Chondrocyte (in vitro differentiated cells): Measurements from ENCODE around the gene DYNLT2. TPM values are rescaled to one million over a fixed set of nuclear protein-coding genes. Genes with fewer than 3 reads are reported as not detected.

Experiments
- DNase-seq: peaks from one replicate; pipeline ENCODE4 v3.0.0; 2021; ENCODE audit warnings: mixed read lengths, low spot score
- H3K27ac Mint-ChIP-seq: one replicate; pipeline ENCODE4 v1.8.0; 2021; ENCODE audit warnings: mild to moderate bottlenecking, moderate library complexity, mixed read lengths; ENCODE audit not compliant: unreplicated experiment
- H3K27me3 Mint-ChIP-seq: 2 replicates; pipeline ENCODE4 v1.8.0; 2021; ENCODE audit warnings: low read depth, mixed read lengths
- H3K36me3 Mint-ChIP-seq: 2 replicates; pipeline ENCODE4 v1.8.0; 2021; ENCODE audit warnings: low read depth, mixed read lengths
- H3K4me1 Mint-ChIP-seq: 2 replicates; pipeline ENCODE4 v1.8.0; 2021; ENCODE audit warnings: low read depth, mild to moderate bottlenecking, mixed read lengths
- H3K4me3 Mint-ChIP-seq: one replicate; pipeline ENCODE4 v1.8.0; 2021; ENCODE audit warnings: mild to moderate bottlenecking, moderate library complexity, mixed read lengths; ENCODE audit not compliant: unreplicated experiment
- H3K9me3 Mint-ChIP-seq: 2 replicates; pipeline ENCODE4 v1.8.0; 2021; ENCODE audit warnings: low read depth, mixed read lengths
- total RNA-seq: library from RNA; stranded (reverse); gene quantifications from 3 replicates; pipeline ENCODE4 v1.2.1, GENCODE V29; 2021
- TF ChIP-seq, protein P1 (sequence below): fragments of 200-600 bp; sonication (generic); IDR thresholded peaks from 2 replicates; pipeline ENCODE4 v1.5.0; 2021; ENCODE audit warnings: antibody characterized with exemption, mild to moderate bottlenecking, moderate library complexity

Gene DYNLT2
- total RNA-seq, 1 donor from 2014 or later: 0.85 TPM

DNA sequence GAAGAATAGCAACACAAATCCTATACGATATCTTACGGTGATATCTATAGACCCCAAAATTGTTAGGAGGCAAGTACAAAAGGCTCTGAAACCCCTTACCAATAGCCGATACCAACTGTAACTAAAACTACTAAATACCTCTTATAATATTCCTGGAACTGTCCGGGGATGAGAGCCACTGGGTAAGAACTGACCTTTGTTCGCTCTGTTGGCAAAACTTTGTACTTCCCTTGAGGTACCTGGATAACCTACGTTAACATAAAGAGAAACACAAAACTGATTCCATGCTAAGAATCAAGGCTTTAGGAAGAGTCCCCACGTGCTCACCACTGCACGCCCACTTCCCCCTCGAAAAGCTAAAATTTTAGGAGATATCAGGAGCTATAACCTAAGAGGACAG is 36.8 kb downstream of the DYNLT2 start:
- H3K27me3 Mint-ChIP-seq: no peaks in the 10 kb centered on the region
- H3K36me3 Mint-ChIP-seq: peaks cover 23% of the 10 kb centered on the region
- peaks cover 5% of the 10 kb centered on the region for H3K4me1 Mint-ChIP-seq
- no peak overlapping the region for H3K4me3 Mint-ChIP-seq
- H3K27ac Mint-ChIP-seq: no peak overlapping the region
- no peaks in the 10 kb centered on the region for H3K9me3 Mint-ChIP-seq
- DNase-seq: no peak
- TF ChIP-seq, protein P1, sequence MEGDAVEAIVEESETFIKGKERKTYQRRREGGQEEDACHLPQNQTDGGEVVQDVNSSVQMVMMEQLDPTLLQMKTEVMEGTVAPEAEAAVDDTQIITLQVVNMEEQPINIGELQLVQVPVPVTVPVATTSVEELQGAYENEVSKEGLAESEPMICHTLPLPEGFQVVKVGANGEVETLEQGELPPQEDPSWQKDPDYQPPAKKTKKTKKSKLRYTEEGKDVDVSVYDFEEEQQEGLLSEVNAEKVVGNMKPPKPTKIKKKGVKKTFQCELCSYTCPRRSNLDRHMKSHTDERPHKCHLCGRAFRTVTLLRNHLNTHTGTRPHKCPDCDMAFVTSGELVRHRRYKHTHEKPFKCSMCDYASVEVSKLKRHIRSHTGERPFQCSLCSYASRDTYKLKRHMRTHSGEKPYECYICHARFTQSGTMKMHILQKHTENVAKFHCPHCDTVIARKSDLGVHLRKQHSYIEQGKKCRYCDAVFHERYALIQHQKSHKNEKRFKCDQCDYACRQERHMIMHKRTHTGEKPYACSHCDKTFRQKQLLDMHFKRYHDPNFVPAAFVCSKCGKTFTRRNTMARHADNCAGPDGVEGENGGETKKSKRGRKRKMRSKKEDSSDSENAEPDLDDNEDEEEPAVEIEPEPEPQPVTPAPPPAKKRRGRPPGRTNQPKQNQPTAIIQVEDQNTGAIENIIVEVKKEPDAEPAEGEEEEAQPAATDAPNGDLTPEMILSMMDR: no peak

DNA sequence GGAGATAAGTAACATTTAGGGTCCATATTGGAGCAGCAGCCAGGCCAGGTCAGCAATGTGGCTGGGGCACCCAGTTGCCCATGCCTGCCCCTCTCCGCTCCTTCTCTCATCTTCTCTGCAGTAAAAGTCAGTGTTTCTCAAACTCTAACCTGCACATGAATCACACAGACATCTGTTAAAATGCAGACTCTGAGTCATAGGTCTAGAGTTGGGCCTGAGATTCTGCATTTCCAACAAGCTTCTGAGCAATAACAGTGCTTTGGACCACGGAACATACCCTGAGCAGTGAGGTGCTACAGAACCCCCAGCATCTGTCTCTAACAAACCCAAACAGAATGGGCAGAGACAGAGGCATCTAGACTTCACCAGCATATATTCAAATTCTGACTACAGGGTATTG is 37.2 kb downstream of the DYNLT2 start:
- no peak for DNase-seq
- no peaks in the 10 kb centered on the region for H3K27me3 Mint-ChIP-seq
- no peaks in the 10 kb centered on the region for H3K9me3 Mint-ChIP-seq
- peaks cover 3% of the 10 kb centered on the region for H3K4me1 Mint-ChIP-seq
- TF ChIP-seq, protein P1: no peak
- H3K36me3 Mint-ChIP-seq: peaks cover 23% of the 10 kb centered on the region
- no peak overlapping the region for H3K27ac Mint-ChIP-seq
- no peak overlapping the region for H3K4me3 Mint-ChIP-seq

DNA sequence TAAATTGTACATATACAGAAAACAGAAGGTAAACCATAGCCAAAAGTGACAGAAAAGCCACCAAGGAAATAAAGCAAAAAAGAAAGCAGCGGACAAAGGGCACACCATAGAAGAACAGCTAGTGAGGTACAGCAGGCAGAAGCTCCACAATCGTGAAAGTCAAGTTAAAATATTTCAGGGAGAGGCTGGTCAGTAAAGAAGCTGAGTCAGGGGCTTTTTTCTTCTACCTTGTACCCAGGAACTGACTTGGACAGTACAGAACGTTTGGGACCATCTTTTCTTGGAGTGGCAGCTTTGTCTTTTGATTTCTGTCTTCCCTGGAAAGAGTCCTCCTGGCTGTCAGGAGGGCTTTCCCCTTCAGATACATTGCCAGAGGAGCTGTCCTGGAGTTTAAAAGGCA is 41.4 kb downstream of the DYNLT2 start:
- DNase-seq: no peak
- Mint-ChIP-seq H3K36me3 (peaks cover 17% of the 10 kb centered on the region), H3K27ac (peak overlapping the region; percentile 12), H3K4me3 (no peak overlapping the region), H3K4me1 (peaks cover 8% of the 10 kb centered on the region), H3K9me3 (no peaks in the 10 kb centered on the region), H3K27me3 (no peaks in the 10 kb centered on the region)
- TF ChIP-seq, protein P1: no peak

DNA sequence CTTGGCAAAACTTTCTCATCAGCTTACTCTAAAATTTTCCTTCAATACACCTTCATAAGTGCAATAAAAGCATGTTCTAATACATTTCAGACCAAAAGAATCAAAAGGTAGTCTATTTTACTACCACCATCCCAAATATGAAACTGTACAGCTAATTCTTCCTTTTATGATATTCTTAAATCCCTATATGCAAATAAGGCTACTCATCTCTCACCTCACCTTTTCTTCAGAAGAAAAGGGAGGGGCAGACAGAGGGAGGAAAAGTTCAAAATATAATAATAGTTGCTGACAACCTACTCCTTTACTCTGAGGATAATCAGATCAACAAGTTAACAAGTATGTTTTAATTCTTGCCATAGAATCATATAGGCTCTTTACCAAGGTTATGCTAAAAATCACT is 42.1 kb downstream of the DYNLT2 start:
- peaks cover 12% of the 10 kb centered on the region for H3K4me1 Mint-ChIP-seq
- no peaks in the 10 kb centered on the region for H3K9me3 Mint-ChIP-seq
- TF ChIP-seq, protein P1: no peak
- no peak overlapping the region for H3K4me3 Mint-ChIP-seq
- no peak for DNase-seq
- H3K36me3 Mint-ChIP-seq: peaks cover 12% of the 10 kb centered on the region
- no peak overlapping the region for H3K27ac Mint-ChIP-seq
- no peaks in the 10 kb centered on the region for H3K27me3 Mint-ChIP-seq

DNA sequence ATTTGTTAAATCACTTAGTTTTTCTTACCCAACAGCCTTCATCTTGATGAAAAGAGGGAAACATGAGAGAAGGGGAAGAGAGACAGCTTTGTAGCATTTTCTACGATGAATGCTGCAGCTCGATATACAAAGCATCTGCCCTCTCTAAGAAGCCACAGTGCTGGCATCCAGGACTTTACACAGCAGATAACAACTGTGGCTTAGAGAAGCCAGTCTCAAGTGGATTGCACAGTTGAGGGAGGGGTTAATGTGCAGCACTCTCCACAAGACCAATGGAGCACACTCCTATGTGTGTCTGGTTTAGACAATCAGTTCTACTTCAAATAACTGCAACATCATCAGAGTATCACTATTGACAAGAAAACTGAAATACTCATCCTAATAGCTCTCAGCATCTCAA is 43.6 kb downstream of the DYNLT2 start:
- Mint-ChIP-seq H3K27me3 (no peaks in the 10 kb centered on the region), H3K4me3 (no peak overlapping the region), H3K27ac (no peak overlapping the region), H3K4me1 (peaks cover 27% of the 10 kb centered on the region), H3K9me3 (no peaks in the 10 kb centered on the region), H3K36me3 (peaks cover 9% of the 10 kb centered on the region)
- TF ChIP-seq, protein P1: no peak
- DNase-seq: no peak
